ENCODE measurements around the gene DNMT3L.

DNA sequence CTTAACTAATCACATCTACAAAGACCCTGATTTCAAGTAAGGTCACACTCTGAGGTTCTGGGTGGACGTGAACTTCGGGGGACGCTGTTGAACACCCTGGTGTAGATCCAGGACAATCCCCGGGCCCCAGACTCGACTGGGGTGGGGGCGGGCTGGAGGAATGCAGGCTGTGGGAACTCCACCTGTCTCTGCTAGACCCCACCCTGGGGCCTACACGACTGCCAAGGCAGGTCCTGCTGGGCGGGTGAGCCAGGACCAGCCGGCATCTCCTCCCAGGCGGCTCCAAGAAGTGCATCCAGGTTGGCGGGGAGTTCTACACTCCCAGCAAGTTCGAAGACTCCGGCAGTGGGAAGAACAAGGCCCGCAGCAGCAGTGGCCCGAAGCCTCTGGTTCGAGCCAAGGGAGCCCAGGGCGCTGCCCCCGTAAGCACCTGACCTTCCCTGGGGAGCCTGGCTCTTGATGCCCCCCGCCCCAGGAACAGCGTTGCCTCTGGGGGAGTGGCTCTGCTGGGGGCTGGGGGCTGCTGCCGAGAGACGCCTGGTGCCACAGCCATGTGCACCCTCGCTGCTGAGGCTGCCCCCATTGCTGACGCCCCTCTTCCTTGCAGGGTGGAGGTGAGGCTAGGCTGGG lies 27.8 kb upstream of the DNMT3L start:
- no peak for TF ChIP-seq EZH2 (IDR thresholded peaks at IDR 0.05; ENCODE audit: borderline replicate concordance, low read length)
- TF ChIP-seq, protein P1, sequence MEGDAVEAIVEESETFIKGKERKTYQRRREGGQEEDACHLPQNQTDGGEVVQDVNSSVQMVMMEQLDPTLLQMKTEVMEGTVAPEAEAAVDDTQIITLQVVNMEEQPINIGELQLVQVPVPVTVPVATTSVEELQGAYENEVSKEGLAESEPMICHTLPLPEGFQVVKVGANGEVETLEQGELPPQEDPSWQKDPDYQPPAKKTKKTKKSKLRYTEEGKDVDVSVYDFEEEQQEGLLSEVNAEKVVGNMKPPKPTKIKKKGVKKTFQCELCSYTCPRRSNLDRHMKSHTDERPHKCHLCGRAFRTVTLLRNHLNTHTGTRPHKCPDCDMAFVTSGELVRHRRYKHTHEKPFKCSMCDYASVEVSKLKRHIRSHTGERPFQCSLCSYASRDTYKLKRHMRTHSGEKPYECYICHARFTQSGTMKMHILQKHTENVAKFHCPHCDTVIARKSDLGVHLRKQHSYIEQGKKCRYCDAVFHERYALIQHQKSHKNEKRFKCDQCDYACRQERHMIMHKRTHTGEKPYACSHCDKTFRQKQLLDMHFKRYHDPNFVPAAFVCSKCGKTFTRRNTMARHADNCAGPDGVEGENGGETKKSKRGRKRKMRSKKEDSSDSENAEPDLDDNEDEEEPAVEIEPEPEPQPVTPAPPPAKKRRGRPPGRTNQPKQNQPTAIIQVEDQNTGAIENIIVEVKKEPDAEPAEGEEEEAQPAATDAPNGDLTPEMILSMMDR (IDR thresholded peaks at IDR 0.05; ENCODE audit: low read length) = no peak

Data from OCI-LY1 (cell line).